Amniotic epithelial cell (primary cell): ENCODE measurements around the gene MEOX2.

Source experiments
- DNase-seq: peaks from one replicate; pipeline ENCODE4 v3.0.0-alpha.2; 2010; ENCODE audit warnings: low read depth

Gene MEOX2

GRCh38 chr7:15610503-15610902, 76.0 kb downstream of the MEOX2 start:
- DNase-seq = no peak

GRCh38 chr7:15609287-15609686, 77.2 kb downstream of the MEOX2 start:
- peak; percentile 15 for DNase-seq

GRCh38 chr7:15607529-15608210, 78.8 kb downstream of the MEOX2 start:
- peak; percentile 40 for DNase-seq

GRCh38 chr7:15606561-15606960, 79.9 kb downstream of the MEOX2 start:
- no peak for DNase-seq

- no peak for DNase-seq
Measured at GRCh38 chr7:15604166-15604565, 82.3 kb downstream of the MEOX2 start.

GRCh38 chr7:15603124-15603523, 83.4 kb downstream of the MEOX2 start:
- DNase-seq = no peak

- peak; percentile 33 for DNase-seq
Measured at GRCh38 chr7:15602236-15602635, 84.2 kb downstream of the MEOX2 start.

- DNase-seq = no peak
Measured at GRCh38 chr7:15601175-15601574, 85.3 kb downstream of the MEOX2 start.

- DNase-seq = no peak
Measured at GRCh38 chr7:15600298-15600697, 86.2 kb downstream of the MEOX2 start.

- DNase-seq = no peak
Measured at GRCh38 chr7:15594461-15594860, 92.0 kb downstream of the MEOX2 start.

- DNase-seq = no peak
Measured at GRCh38 chr7:15593382-15593781, 93.1 kb downstream of the MEOX2 start.

- DNase-seq = no peak
Measured at GRCh38 chr7:15586266-15586665, 100.2 kb downstream of the MEOX2 start.

- DNase-seq = no peak
Measured at GRCh38 chr7:15584575-15584974, 101.9 kb downstream of the MEOX2 start.

- DNase-seq = no peak
Measured at GRCh38 chr7:15582773-15583172, 103.7 kb downstream of the MEOX2 start.

- DNase-seq = no peak
Measured at GRCh38 chr7:15581352-15581951, 105.0 kb downstream of the MEOX2 start.

- no peak for DNase-seq
Measured at GRCh38 chr7:15580604-15581351, 105.7 kb downstream of the MEOX2 start.

GRCh38 chr7:15577600-15577999, 108.9 kb downstream of the MEOX2 start:
- no peak for DNase-seq

GRCh38 chr7:15571301-15571878, 115.1 kb downstream of the MEOX2 start:
- DNase-seq = no peak

- no peak for DNase-seq
Measured at GRCh38 chr7:15567652-15568051, 118.8 kb downstream of the MEOX2 start.

GRCh38 chr7:15567036-15567435, 119.4 kb downstream of the MEOX2 start:
- DNase-seq = no peak

GRCh38 chr7:15566476-15566875, 120.0 kb downstream of the MEOX2 start:
- DNase-seq = no peak

GRCh38 chr7:15561835-15562234, 124.6 kb downstream of the MEOX2 start, which contains the start of gene AGMO:
AGMO (minus strand) TSS chr7:15562015.
- peak; percentile 33 for DNase-seq
